DMS 273 treated with DMSO at 0.1 percent for 48 hours (cell line): ENCODE measurements around the gene TEDC2.
A peak's percentile ranks its signal among the peaks of the same experiment; 100 is the strongest.

Experiments
- DNase-seq: peaks from one replicate; lab custom pipeline; 2025; lab: John Stamatoyannopoulos, UW

TEDC2 gene

GRCh38 chr16:2496223-2497115, 36.6 kb downstream of the TEDC2 start:
- DNase-seq = no peak

GRCh38 chr16:2497116-2497630, 37.3 kb downstream of the TEDC2 start:
- peak; percentile 65 for DNase-seq

- no peak for DNase-seq
Observed at GRCh38 chr16:2497695-2498484, 38.0 kb downstream of the TEDC2 start.

- no peak for DNase-seq
Observed at GRCh38 chr16:2498531-2499253, 38.8 kb downstream of the TEDC2 start.

GRCh38 chr16:2499454-2499853, 39.5 kb downstream of the TEDC2 start:
- no peak for DNase-seq

- DNase-seq = no peak
Observed at GRCh38 chr16:2499890-2500429, 40.1 kb downstream of the TEDC2 start.

GRCh38 chr16:2500430-2500917, 40.6 kb downstream of the TEDC2 start:
- no peak for DNase-seq

GRCh38 chr16:2500918-2501750, 41.2 kb downstream of the TEDC2 start:
- DNase-seq = peak; percentile 30

- DNase-seq = no peak
Observed at GRCh38 chr16:2501946-2502895, 42.3 kb downstream of the TEDC2 start.

GRCh38 chr16:2505695-2506094, 45.8 kb downstream of the TEDC2 start:
- no peak for DNase-seq

- DNase-seq = no peak
Observed at GRCh38 chr16:2507052-2507659, 47.2 kb downstream of the TEDC2 start.

GRCh38 chr16:2507665-2508064, 47.8 kb downstream of the TEDC2 start:
- no peak for DNase-seq

GRCh38 chr16:2508722-2509400, 49.0 kb downstream of the TEDC2 start:
- no peak for DNase-seq

GRCh38 chr16:2511128-2511800, 51.4 kb downstream of the TEDC2 start:
- no peak for DNase-seq

GRCh38 chr16:2511996-2512734, 52.3 kb downstream of the TEDC2 start:
- DNase-seq = no peak

- no peak for DNase-seq
Observed at GRCh38 chr16:2512735-2513404, 53.0 kb downstream of the TEDC2 start.
